Thyroid gland (tissue), 4 donors: ENCODE results near the gene SPART. TPM values are rescaled to one million over a fixed set of nuclear protein-coding genes. Genes with fewer than 3 reads are reported as not detected.

ENCODE experiments used
- DNase-seq, 2 donors: peaks; one replicate each; pipeline ENCODE4 v3.0.0-alpha.2; 2019
- H3K27ac ChIP-seq, 3 donors: fragments of 200-600 bp; sonication (generic); 1 replicate in 2 of 3; 2 replicates in 1 of 3; pipeline ENCODE4 v1.5.1; 2016 to 2019; ENCODE audit warnings: mild to moderate bottlenecking in 1 of 3, moderate library complexity in 1 of 3
- H3K27me3 ChIP-seq: fragments of 200-600 bp; sonication (generic); one replicate; pipeline ENCODE4 v1.5.1; 2019
- H3K36me3 ChIP-seq, 2 donors: fragments of 200-600 bp; sonication (generic); one replicate each; pipeline ENCODE4 v1.5.1; 2016 to 2019
- H3K4me1 ChIP-seq, 2 donors: fragments of 200-600 bp; sonication (generic); one replicate each; pipeline ENCODE4 v1.5.1; 2017 to 2019
- H3K4me3 ChIP-seq, 3 donors: fragments of 200-600 bp; sonication (generic); replicated peaks in 1 of 3; 1 replicate in 2 of 3; 2 replicates in 1 of 3; pipeline ENCODE4 v1.5.1; 2016; ENCODE audit warnings: mild to moderate bottlenecking in 1 of 3
- H3K9me3 ChIP-seq: fragments of 200-600 bp; sonication (generic); one replicate; pipeline ENCODE4 v1.5.1; 2017
- CTCF ChIP-seq, 6 experiments: fragments of 200-600 bp in 3 of 6; fragments of 450-650 bp in 3 of 6; sonication (generic) in 3 of 6; IDR thresholded peaks; one replicate each; pipeline ENCODE4 v1.5.1; 2016 to 2019; ENCODE audit warnings: antibody characterized with exemption in 6 of 6, mild to moderate bottlenecking in 2 of 6, inconsistent platforms in 1 of 6, moderate library complexity in 1 of 6
- POLR2A ChIP-seq, 2 donors: fragments of 450-650 bp; IDR thresholded peaks; one replicate each; pipeline ENCODE4 v1.6.1; 2017; ENCODE audit warnings: antibody characterized with exemption in 2 of 2, mild to moderate bottlenecking in 2 of 2, moderate library complexity in 1 of 2
- WGBS, 2 donors: methylation state at CpG; one replicate each; pipeline ENCODE4 v1.1.5; 2017; 5-methylcytosine and 5-hydroxymethylcytosine counted together
- intact Hi-C: fragments of 100-400 bp; cut with DNase I; formaldehyde crosslinking; loops from one replicate; pipeline ENCODE4 v1.15.1; 2023
- total RNA-seq, 4 donors: library from RNA; depleted of rRNA; stranded (reverse); fragments of >200 nt; gene quantifications; one replicate each; pipeline ENCODE4 v1.2.3, GENCODE V29; 2016

The SPART gene
- total RNA-seq, 4 donors from 2014 or later = 63.1 to 86.9 (median 77.5) TPM

GRCh38 chr13:36293497-36293896 lies 52.7 kb downstream of the SPART start:
- 92 to 93% methylated on average over 1 of the region's 1 CpG for WGBS, 2 donors
- Histone ChIP-seq H3K27ac (no peak overlapping the region), H3K36me3 (no peaks in the 10 kb centered on the region), H3K4me1 (peaks cover 2 to 5% of the 10 kb centered on the region in 2 donors), H3K9me3 (no peaks in the 10 kb centered on the region), H3K27me3 (no peaks in the 10 kb centered on the region), H3K4me3 (no peak overlapping the region)
- TF ChIP-seq POLR2A (IDR thresholded peaks at IDR 0.05) (no peak), CTCF (IDR thresholded peaks at IDR 0.05) (no peak)
- no peak for DNase-seq
- intact Hi-C loops = no loop called here

- TF ChIP-seq POLR2A (IDR thresholded peaks at IDR 0.05) (no peak), CTCF (IDR thresholded peaks at IDR 0.05) (no peak)
- Histone ChIP-seq H3K4me1 (no peaks in the 10 kb centered on the region), H3K4me3 (no peak overlapping the region), H3K36me3 (no peaks in the 10 kb centered on the region), H3K27ac (no peak overlapping the region), H3K9me3 (no peaks in the 10 kb centered on the region), H3K27me3 (no peaks in the 10 kb centered on the region)
- intact Hi-C loops = no loop called here
- DNase-seq = no peak
Observed at GRCh38 chr13:36288794-36289391, 57.3 kb downstream of the SPART start.

GRCh38 chr13:36286006-36286405 lies 60.2 kb downstream of the SPART start:
- no peak for DNase-seq
- Histone ChIP-seq H3K4me3 (no peak overlapping the region), H3K36me3 (no peaks in the 10 kb centered on the region), H3K27ac (no peak overlapping the region), H3K4me1 (no peaks in the 10 kb centered on the region), H3K9me3 (no peaks in the 10 kb centered on the region), H3K27me3 (no peaks in the 10 kb centered on the region)
- intact Hi-C loops = no loop called here
- TF ChIP-seq CTCF (IDR thresholded peaks at IDR 0.05) (no peak), POLR2A (IDR thresholded peaks at IDR 0.05) (no peak)
- 91 to 93% methylated on average over 2 of the region's 2 CpGs for WGBS, 2 donors

DNA sequence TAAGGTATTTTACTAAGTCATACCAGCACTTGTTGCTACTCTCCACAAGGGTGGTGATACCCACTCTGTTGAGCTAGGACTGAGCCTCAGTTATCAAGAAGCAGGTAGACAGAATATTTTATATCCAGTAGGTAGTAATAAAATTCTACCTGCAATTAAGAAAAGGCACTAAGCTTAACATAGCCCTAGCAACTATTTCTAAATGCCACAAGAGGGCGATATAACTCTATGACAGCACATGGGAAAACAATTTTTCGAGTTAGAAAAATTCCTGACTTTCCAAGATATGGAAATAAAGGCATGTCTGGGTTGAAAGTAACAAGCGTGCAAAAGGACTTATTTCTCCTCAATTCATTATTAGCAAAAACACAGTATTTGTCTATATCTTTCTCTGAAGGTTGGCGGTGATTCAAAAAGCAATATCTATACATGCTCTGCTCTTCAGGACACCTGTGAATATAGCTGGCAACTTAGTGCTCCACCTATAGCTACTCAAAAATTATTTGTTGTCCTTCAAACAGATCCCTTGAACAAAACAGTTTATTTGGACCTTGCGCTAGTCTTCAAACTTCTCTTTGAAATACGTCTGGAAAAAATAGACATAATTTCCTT lies 63.3 kb downstream of the SPART start:
- intact Hi-C loops = no loop called here
- Histone ChIP-seq H3K9me3 (no peaks in the 10 kb centered on the region), H3K4me3 (no peak overlapping the region), H3K27ac (no peak overlapping the region), H3K4me1 (no peaks in the 10 kb centered on the region), H3K27me3 (no peaks in the 10 kb centered on the region), H3K36me3 (no peaks in the 10 kb centered on the region)
- 45 to 52% methylated on average over 6 of the region's 6 CpGs for WGBS, 2 donors
- TF ChIP-seq CTCF (IDR thresholded peaks at IDR 0.05) = peak; percentile 50 to 82 (median 66)
- TF ChIP-seq POLR2A (IDR thresholded peaks at IDR 0.05) = no peak
- no peak for DNase-seq

- no peaks in the 10 kb centered on the region for H3K27me3 ChIP-seq
- H3K9me3 ChIP-seq = no peaks in the 10 kb centered on the region
- peak in 1 of 2 donors; percentile 30 for DNase-seq
- H3K27ac ChIP-seq = no peak overlapping the region
- no peaks in the 10 kb centered on the region for H3K36me3 ChIP-seq
- TF ChIP-seq POLR2A (IDR thresholded peaks at IDR 0.05) (no peak), CTCF (IDR thresholded peaks at IDR 0.05) (peak; percentile 18 to 65 (median 40))
- H3K4me1 ChIP-seq = no peaks in the 10 kb centered on the region
- 66 to 71% methylated on average over 3 of the region's 3 CpGs for WGBS, 2 donors
- intact Hi-C loops = loop anchor here (5.0 kb wide), 1 partner anchor 298 kb away; no protein-coding TSS in a partner anchor
- H3K4me3 ChIP-seq = no peak overlapping the region
Observed at GRCh38 chr13:36275190-36276002, 70.8 kb downstream of the SPART start.
